Hematopoietic multipotent progenitor cell treated with erythropoietin and hydrocortisone succinate and interleukin-3 and kit ligand, for 8 days (in vitro differentiated cells): ENCODE results near the gene CFAP58.

ENCODE experiments used
- DNase-seq: peaks from one replicate; pipeline ENCODE4 v3.0.0-alpha.2; 2015

The CFAP58 gene

GRCh38 chr10:104323085-104323484, 30.5 kb upstream of the CFAP58 start:
- no peak for DNase-seq

- no peak for DNase-seq
These were observed 29.9 kb upstream of the CFAP58 start for GRCh38 chr10:104323760-104324201.

- DNase-seq, result no peak
These were observed 29.4 kb upstream of the CFAP58 start for GRCh38 chr10:104324221-104324686.

- DNase-seq, result no peak
These were observed 28.7 kb upstream of the CFAP58 start for GRCh38 chr10:104324931-104325330.

GRCh38 chr10:104325436-104326435, 27.9 kb upstream of the CFAP58 start:
- DNase-seq, result no peak

GRCh38 chr10:104326991-104327610, 26.5 kb upstream of the CFAP58 start:
- no peak for DNase-seq

- no peak for DNase-seq
These were observed 25.6 kb upstream of the CFAP58 start for GRCh38 chr10:104327745-104328645.

GRCh38 chr10:104328646-104328895, 25.1 kb upstream of the CFAP58 start:
- no peak for DNase-seq

- DNase-seq, result peak; percentile 51
These were observed 24.5 kb upstream of the CFAP58 start for GRCh38 chr10:104328896-104329710.

- DNase-seq, result no peak
These were observed 23.9 kb upstream of the CFAP58 start for GRCh38 chr10:104329735-104330134.

- DNase-seq, result no peak
These were observed 23.2 kb upstream of the CFAP58 start for GRCh38 chr10:104330168-104331110.

GRCh38 chr10:104331208-104331838, 22.3 kb upstream of the CFAP58 start:
- DNase-seq, result no peak

- DNase-seq, result peak; percentile 64
These were observed 21.2 kb upstream of the CFAP58 start for GRCh38 chr10:104332243-104333031.

GRCh38 chr10:104333032-104333727, 20.5 kb upstream of the CFAP58 start:
- DNase-seq, result no peak

- no peak for DNase-seq
These were observed 19.8 kb upstream of the CFAP58 start for GRCh38 chr10:104333728-104334373.

GRCh38 chr10:104334561-104334960, 19.1 kb upstream of the CFAP58 start:
- DNase-seq, result no peak

- DNase-seq, result no peak
These were observed 18.5 kb upstream of the CFAP58 start for GRCh38 chr10:104334965-104335650.
